SK-N-SH treated with all-trans-retinoic acid at 6 μM for 48 hours (cell line): ENCODE results near the gene UBE2L6.

Experiments
- PATZ1 ChIP-seq: fragments of 250-450 bp; sonication (Bioruptor Pico); IDR thresholded peaks from 2 replicates; pipeline ENCODE4 v1.8.0; 2020; ENCODE audit warnings: mild to moderate bottlenecking, moderate library complexity, borderline replicate concordance
- POU6F1 ChIP-seq: fragments of 250-450 bp; sonication (Bioruptor Pico); IDR thresholded peaks from 2 replicates; pipeline ENCODE4 v1.8.0; 2021; ENCODE audit warnings: low read depth, mild to moderate bottlenecking, moderate library complexity, borderline replicate concordance

- no peak for TF ChIP-seq POU6F1 (CRISPR knock-in tag)
- no peak for TF ChIP-seq PATZ1 (CRISPR knock-in tag)
Measured at GRCh38 chr11:57549983-57550382, 17.5 kb downstream of the UBE2L6 start.
